NOMO-1 treated with DMSO at 0.1 percent for 48 hours (cell line): ENCODE measurements around the gene KAZN.

Experiments used
- DNase-seq: peaks from one replicate; lab custom pipeline; 2025; ENCODE audit not compliant: unreplicated experiment; lab: John Stamatoyannopoulos, UW

The KAZN gene

GRCh38 chr1:14612256-14612655 is 13.8 kb downstream of the KAZN start:
- DNase-seq = no peak

GRCh38 chr1:14613926-14614325 is 15.4 kb downstream of the KAZN start:
- no peak for DNase-seq

- no peak for DNase-seq
Observed at GRCh38 chr1:14614341-14614740, 15.9 kb downstream of the KAZN start.

- DNase-seq = no peak
Observed at GRCh38 chr1:14615549-14616218, 17.2 kb downstream of the KAZN start.

- DNase-seq = no peak
Observed at GRCh38 chr1:14616632-14617396, 18.3 kb downstream of the KAZN start.

GRCh38 chr1:14617791-14618190 is 19.3 kb downstream of the KAZN start:
- no peak for DNase-seq

- no peak for DNase-seq
Observed at GRCh38 chr1:14620941-14621340, 22.5 kb downstream of the KAZN start.

GRCh38 chr1:14623090-14623489 is 24.6 kb downstream of the KAZN start:
- no peak for DNase-seq

GRCh38 chr1:14624941-14625340 is 26.5 kb downstream of the KAZN start:
- no peak for DNase-seq

GRCh38 chr1:14625572-14625971 is 27.1 kb downstream of the KAZN start:
- no peak for DNase-seq

GRCh38 chr1:14625996-14626395 is 27.5 kb downstream of the KAZN start:
- DNase-seq = no peak

- no peak for DNase-seq
Observed at GRCh38 chr1:14626869-14627607, 28.6 kb downstream of the KAZN start.

GRCh38 chr1:14627608-14628489 is 29.4 kb downstream of the KAZN start:
- DNase-seq = no peak

GRCh38 chr1:14629363-14630014 is 31.0 kb downstream of the KAZN start:
- DNase-seq = no peak

GRCh38 chr1:14630986-14631385 is 32.5 kb downstream of the KAZN start:
- no peak for DNase-seq

GRCh38 chr1:14631421-14631820 is 32.9 kb downstream of the KAZN start:
- DNase-seq = no peak

- no peak for DNase-seq
Observed at GRCh38 chr1:14634486-14634885, 36.0 kb downstream of the KAZN start.

GRCh38 chr1:14635421-14635820 is 36.9 kb downstream of the KAZN start:
- DNase-seq = no peak

GRCh38 chr1:14636897-14637632 is 38.6 kb downstream of the KAZN start:
- DNase-seq = no peak
